HepG2 (cell line): ENCODE measurements around the gene ATIC. TPM values are rescaled to one million over a fixed set of nuclear protein-coding genes. Genes with fewer than 3 reads are reported as not detected.
"Not testable (repeated sequence)": the region's sequence is repeated elsewhere in the genome, so short reads cannot be mapped to it uniquely, and the experiment has no call there.

Experiments used
- ATAC-seq: fragments of 200-7000 bp; cut with Tn5 transposase; 3 replicates; pipeline ENCODE4 v1.9.1; 2020; ENCODE audit warnings: mild to moderate bottlenecking, moderate library complexity
- BruUV-seq: library from RNA; stranded (reverse); fragments of 400-500 nt; replicated peaks from 2 replicates; lab custom pipeline; 2021; lab: Mats Ljungman, UMichigan
- CTCF ChIA-PET: fragments of 300-600 bp; formaldehyde crosslinking; extraction: SDS; loops from one replicate; lab custom pipeline; 2021; ENCODE audit warnings: low total read pairs, inconsistent platforms, low intra/inter-chr PET ratio; lab: Yijun Ruan, JAX
- POLR2A ChIA-PET: fragments of 350-600 bp; sonication (Branson Sonifier 250); formaldehyde crosslinking; loops from one replicate; lab custom pipeline; 2020; ENCODE audit warnings: antibody characterized with exemption, inconsistent platforms; lab: Yijun Ruan, JAX
- DNase-seq: peaks from one replicate; pipeline ENCODE4 v3.0.0-alpha.2; 2015; ENCODE audit warnings: low spot score
- FAIRE-seq: peaks from 3 replicates; lab custom pipeline; 2011; peaks lifted over from hg19 to GRCh38; lab: Jason Lieb, UNC
- H2AFZ ChIP-seq: one replicate; pipeline ENCODE4 v1.6.1; 2011; ENCODE audit warnings: low read length, inconsistent platforms
- H3K27ac ChIP-seq: fragments of 300-600 bp; 3 replicates; pipeline ENCODE4 v1.8.0; 2011; ENCODE audit warnings: mixed run types, mild to moderate bottlenecking, mixed read lengths, low read length, inconsistent platforms; ENCODE audit not compliant: insufficient read depth; ENCODE audit errors: extremely low read length
- H3K27me3 ChIP-seq, 2 experiments: fragments of 200-600 bp in 1 of 2; 2 replicates in 1 of 2; 3 replicates in 1 of 2; pipeline versions ENCODE4 v1.6.0 to v1.8.0; 2011; ENCODE audit warnings: low read length in 2 of 2, mild to moderate bottlenecking in 2 of 2, moderate library complexity in 2 of 2, inconsistent platforms in 1 of 2; ENCODE audit not compliant: insufficient read depth in 2 of 2, control insufficient read depth in 1 of 2
- H3K36me3 ChIP-seq, 2 experiments: fragments of 200-600 bp in 1 of 2; replicated peaks in 1 of 2; 2 replicates in 1 of 2; 3 replicates in 1 of 2; pipeline versions ENCODE4 v1.5.1 to v1.8.0; 2011; ENCODE audit warnings: low read length in 2 of 2, inconsistent platforms in 1 of 2; ENCODE audit not compliant: insufficient read depth in 2 of 2, control insufficient read depth in 1 of 2
- H3K4me1 ChIP-seq: 2 replicates; pipeline ENCODE4 v1.5.1; 2012; ENCODE audit warnings: low read length, inconsistent platforms; ENCODE audit not compliant: insufficient read depth
- H3K4me2 ChIP-seq: 2 replicates; pipeline ENCODE4 v1.6.0; 2011; ENCODE audit warnings: low read depth, low read length, inconsistent platforms
- H3K4me3 ChIP-seq, 3 experiments: fragments of 200-600 bp in 1 of 3; sonication (generic), shearing (Covaris generic) in 1 of 3; replicated peaks in 1 of 3; 2 replicates each; pipeline ENCODE4 v1.5.1; 2011 to 2016; ENCODE audit warnings: low read length in 3 of 3, inconsistent platforms in 2 of 3, low read depth in 2 of 3, mild to moderate bottlenecking in 2 of 3, control low read depth in 1 of 3, mixed read lengths in 1 of 3; ENCODE audit not compliant: insufficient read depth in 1 of 3
- H3K79me2 ChIP-seq: one replicate; pipeline ENCODE4 v1.6.1; 2011; ENCODE audit warnings: low read length, inconsistent platforms; ENCODE audit not compliant: insufficient read depth
- H3K9ac ChIP-seq: 2 replicates; pipeline ENCODE4 v1.6.0; 2011; ENCODE audit warnings: mild to moderate bottlenecking, low read depth, low read length, inconsistent platforms; ENCODE audit not compliant: insufficient read depth
- H3K9me3 ChIP-seq: 2 replicates; pipeline ENCODE4 v1.5.1; 2012; ENCODE audit warnings: mild to moderate bottlenecking, low read length
- H4K20me1 ChIP-seq: 2 replicates; pipeline ENCODE4 v1.6.0; 2011; ENCODE audit warnings: inconsistent platforms, mild to moderate bottlenecking, low read length, moderate library complexity; ENCODE audit not compliant: insufficient read depth
- NAIF1 ChIP-seq: sonication (generic); formaldehyde crosslinking; IDR thresholded peaks from 2 replicates; pipeline ENCODE4 v1.5.0; 2020; ENCODE audit warnings: mild to moderate bottlenecking, missing genetic modification reagents, borderline replicate concordance
- PRDM10 ChIP-seq: sonication (generic); formaldehyde crosslinking; IDR thresholded peaks from 2 replicates; pipeline ENCODE4 v1.4.0; 2020; ENCODE audit warnings: low read depth, missing genetic modification reagents
- SP2 ChIP-seq: sonication (generic); formaldehyde crosslinking; IDR thresholded peaks from 2 replicates; pipeline ENCODE4 v1.5.1; 2020; ENCODE audit warnings: mild to moderate bottlenecking, missing genetic modification reagents
- ZNF296 ChIP-seq: sonication (generic); formaldehyde crosslinking; conservative IDR thresholded peaks from 2 replicates; pipeline ENCODE4 v1.5.0; 2020; ENCODE audit warnings: mild to moderate bottlenecking, missing genetic modification reagents
- WGBS: methylation state at CpG from one replicate; pipeline ENCODE4 v1.1.6; 2017; ENCODE audit warnings: low lambda C conversion rate; 5-methylcytosine and 5-hydroxymethylcytosine counted together
- in situ Hi-C: cut with HindIII; loops from 2 replicates; pipeline ENCODE4 v1.10.0; 2017; ENCODE audit warnings: low pct_unique_long_range_greater_than_20kb; ENCODE audit not compliant: extremely low pct_ligation_motif_present
- intact Hi-C: fragments of 100-400 bp; cut with micrococcal nuclease; formaldehyde crosslinking; loops from one replicate; pipeline ENCODE4 v1.10.0; 2022; ENCODE audit not compliant: unreplicated experiment
- polyA plus RNA-seq, 8 experiments: library from polyadenylated mRNA; depleted of rRNA in 3 of 8; stranded (reverse) in 7 of 8; unstranded in 1 of 8; fragments of >200 nt; fragmentation: Illumina TruSeq in 4 of 8; extraction: Trizol in 4 of 8; gene quantifications; 2 replicates each; pipeline versions ENCODE4 v1.2.1 to v1.2.3, GENCODE V29; 2011 to 2016; ENCODE audit warnings: low read depth in 4 of 8, missing spikeins in 1 of 8, mixed read lengths in 1 of 8; ENCODE audit not compliant: insufficient read depth in 1 of 8
- total RNA-seq, 5 experiments: library from RNA; depleted of rRNA; stranded (reverse); fragments of >200 nt; fragmentation: Illumina TruSeq; extraction: Trizol; gene quantifications; 2 replicates each; pipeline ENCODE4 v1.2.3, GENCODE V29; 2016; ENCODE audit warnings: low read depth in 1 of 5

The ATIC gene
- total and polyA plus RNA-seq, 2 of the 13 experiments (the other 11 are each of a cell fraction or from before 2014, with no cell fraction given) = 89.8 to 146 TPM

GRCh38 chr2:215311259-215311624 lies 617 bp upstream of the ATIC start:
- intact Hi-C loops = loop anchor here (5.0 kb wide), 1 partner anchor 521 kb away; no protein-coding TSS in a partner anchor
- DNase-seq, CTCF ChIA-PET: not testable (repeated sequence)

More at GRCh38 chr2:215311259-215311624, 617 bp upstream of the ATIC start:
- ATAC-seq, in situ Hi-C loops, FAIRE-seq, H3K27me3 ChIP-seq, H3K9me3 ChIP-seq, H3K36me3 ChIP-seq, H4K20me1 ChIP-seq: not testable (repeated sequence)
- Histone ChIP-seq H3K4me3 (peak overlapping the region; percentile 72 to 86 (median 83)), H3K4me2 (peak overlapping the region; percentile 99), H2AFZ (peak overlapping the region; percentile 86), H3K27ac (peak overlapping the region; percentile 79), H3K9ac (peak overlapping the region; percentile 85), H3K4me1 (peaks cover 51% of the 10 kb centered on the region), H3K79me2 (peaks cover 38% of the 10 kb centered on the region)
- BruUV-seq = TSS peak; percentile 81
- POLR2A ChIA-PET = interaction anchor here (0.7 to 2.2 kb wide), 12 partner anchors 9 to 701 kb away, joined by 3 to 10 read pairs (median 4); partner anchors contain the start of gene BARD1
- 48% methylated on average over 13 of the region's 13 CpGs for WGBS
- TF ChIP-seq NAIF1 (CRISPR knock-in tag) (0 out of 2 replicates have a peak, but pooled peaks have one; percentile 8), PRDM10 (CRISPR knock-in tag) (0 out of 2 replicates have a peak, but pooled peaks have one; percentile 9), SP2 (CRISPR knock-in tag) (peak; percentile 23; the same call in 1 of the 2 replicates), ZNF296 (CRISPR knock-in tag) (0 out of 2 replicates have a peak, but pooled peaks have one; percentile 8)
